NCI-H460 (cell line): ENCODE results near the gene COG2. TPM values are rescaled to one million over a fixed set of nuclear protein-coding genes. Genes with fewer than 3 reads are reported as not detected.
"Not testable (repeated sequence)": the region's sequence is repeated elsewhere in the genome, so short reads cannot be mapped to it uniquely, and the experiment has no call there.

Source experiments
- DNase-seq: peaks from one replicate; pipeline ENCODE4 v3.0.0-alpha.2; 2016; ENCODE audit warnings: low read depth; ENCODE audit errors: extremely low read depth
- polyA plus RNA-seq: library from polyadenylated mRNA; depleted of rRNA; stranded (reverse); fragments of >200 nt; gene quantifications from 2 replicates; pipeline ENCODE4 v1.2.3, GENCODE V29; 2014; cell fraction: nucleus; rRNA removed
- total RNA-seq: library from RNA; depleted of rRNA; stranded (reverse); fragments of >200 nt; shearing (Covaris generic); gene quantifications from 2 replicates; pipeline ENCODE4 v1.2.3, GENCODE V29; 2014; rRNA removed

The COG2 gene, protein sequence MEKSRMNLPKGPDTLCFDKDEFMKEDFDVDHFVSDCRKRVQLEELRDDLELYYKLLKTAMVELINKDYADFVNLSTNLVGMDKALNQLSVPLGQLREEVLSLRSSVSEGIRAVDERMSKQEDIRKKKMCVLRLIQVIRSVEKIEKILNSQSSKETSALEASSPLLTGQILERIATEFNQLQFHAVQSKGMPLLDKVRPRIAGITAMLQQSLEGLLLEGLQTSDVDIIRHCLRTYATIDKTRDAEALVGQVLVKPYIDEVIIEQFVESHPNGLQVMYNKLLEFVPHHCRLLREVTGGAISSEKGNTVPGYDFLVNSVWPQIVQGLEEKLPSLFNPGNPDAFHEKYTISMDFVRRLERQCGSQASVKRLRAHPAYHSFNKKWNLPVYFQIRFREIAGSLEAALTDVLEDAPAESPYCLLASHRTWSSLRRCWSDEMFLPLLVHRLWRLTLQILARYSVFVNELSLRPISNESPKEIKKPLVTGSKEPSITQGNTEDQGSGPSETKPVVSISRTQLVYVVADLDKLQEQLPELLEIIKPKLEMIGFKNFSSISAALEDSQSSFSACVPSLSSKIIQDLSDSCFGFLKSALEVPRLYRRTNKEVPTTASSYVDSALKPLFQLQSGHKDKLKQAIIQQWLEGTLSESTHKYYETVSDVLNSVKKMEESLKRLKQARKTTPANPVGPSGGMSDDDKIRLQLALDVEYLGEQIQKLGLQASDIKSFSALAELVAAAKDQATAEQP
- 49.8 and 52.6 TPM in 2 replicates for total RNA-seq
- polyA plus RNA-seq = 38.9 and 45.9 TPM in 2 replicates

DNA sequence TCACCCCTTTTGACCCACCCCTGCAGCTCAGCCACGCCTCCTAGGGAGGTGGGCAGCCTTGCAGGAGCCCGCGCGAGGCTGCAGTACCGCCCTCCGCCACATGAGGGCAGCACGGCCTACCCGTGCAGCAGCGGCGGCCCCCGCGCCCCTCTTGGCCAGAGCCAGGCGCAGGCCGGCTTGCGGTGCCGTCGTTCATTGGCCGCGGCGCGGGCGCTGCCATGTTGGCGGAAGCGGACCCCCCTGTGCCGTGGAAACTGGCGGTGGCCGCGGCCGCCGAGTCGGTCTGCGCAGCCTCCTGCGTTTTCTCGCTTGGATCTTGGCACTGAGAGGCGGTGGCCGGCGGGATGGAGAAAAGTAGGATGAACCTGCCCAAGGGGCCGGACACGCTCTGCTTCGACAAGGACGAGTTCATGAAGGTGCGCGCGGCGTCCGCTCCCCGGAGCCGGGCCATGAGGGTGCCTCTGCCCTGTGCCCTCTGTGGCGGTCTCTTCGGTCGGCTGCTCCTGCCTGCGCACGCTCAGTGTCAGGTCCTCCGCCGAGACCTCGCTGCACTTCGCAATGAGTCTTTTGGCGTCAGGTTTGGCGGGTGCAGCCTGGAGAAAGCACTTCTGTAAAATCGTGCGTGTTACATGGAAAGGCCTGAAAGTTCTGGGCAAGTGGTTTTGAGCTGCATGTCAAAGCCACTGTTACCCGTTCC is at the start of gene COG2:
TSS of gene COG2 (plus strand) at position 219 of the 697 bp plus-strand sequence. CDS start at position 345, 126 bp downstream.
- peak; percentile 92 for DNase-seq

DNA sequence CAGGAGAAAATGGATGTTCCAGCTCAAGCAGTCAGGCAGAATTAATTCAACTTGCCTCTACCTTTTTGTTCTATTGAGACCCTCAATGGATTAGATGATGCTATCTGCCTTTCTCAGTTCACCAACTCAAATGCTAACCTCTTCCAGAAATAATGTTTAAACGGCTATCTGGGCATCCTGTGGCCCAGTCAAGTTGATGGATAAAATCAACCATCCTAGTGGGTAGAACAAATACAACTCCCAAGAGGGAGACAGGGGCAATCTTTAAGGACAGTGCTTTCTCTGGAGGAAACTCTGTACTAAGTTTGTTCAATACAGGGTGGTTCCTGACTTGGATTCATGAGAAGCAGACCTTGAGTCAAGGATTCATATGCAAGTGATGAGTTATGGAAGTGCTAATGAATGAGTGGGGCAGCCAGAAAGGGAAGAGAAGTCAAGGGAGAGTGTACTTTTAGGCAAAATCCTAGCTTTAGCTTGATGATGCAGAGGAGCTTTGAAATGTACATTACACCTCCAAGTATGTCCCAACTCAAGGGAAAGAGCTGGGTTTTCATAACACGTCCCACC is 49.4 kb upstream of the COG2 start:
- no peak for DNase-seq

DNA sequence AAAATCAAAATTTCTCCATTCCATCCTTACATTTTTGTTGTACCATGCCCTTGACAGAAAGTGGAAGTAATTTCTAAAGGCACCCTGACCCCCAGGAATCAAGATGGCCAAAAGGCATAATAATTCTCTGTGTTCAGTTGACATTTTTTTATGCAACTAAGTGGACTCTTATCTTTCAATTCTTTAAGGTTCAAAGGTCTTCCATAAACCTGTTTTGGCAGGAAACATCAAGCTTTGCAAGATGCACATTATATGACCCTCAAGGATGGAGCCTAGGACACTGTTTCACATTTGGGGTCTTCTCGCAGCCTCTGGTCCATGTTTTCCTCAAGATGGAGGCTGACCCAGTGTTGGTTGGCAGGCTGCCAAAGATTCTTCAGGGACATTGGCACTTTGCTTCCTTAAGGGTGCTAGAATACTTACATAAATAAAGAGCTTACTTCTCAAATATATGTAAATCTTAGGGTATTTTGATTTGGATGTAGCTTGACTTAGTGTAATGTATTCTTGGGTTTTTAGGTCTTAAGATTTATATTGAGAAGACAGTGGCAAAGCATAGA is 48.0 kb upstream of the COG2 start:
- DNase-seq = no peak

DNA sequence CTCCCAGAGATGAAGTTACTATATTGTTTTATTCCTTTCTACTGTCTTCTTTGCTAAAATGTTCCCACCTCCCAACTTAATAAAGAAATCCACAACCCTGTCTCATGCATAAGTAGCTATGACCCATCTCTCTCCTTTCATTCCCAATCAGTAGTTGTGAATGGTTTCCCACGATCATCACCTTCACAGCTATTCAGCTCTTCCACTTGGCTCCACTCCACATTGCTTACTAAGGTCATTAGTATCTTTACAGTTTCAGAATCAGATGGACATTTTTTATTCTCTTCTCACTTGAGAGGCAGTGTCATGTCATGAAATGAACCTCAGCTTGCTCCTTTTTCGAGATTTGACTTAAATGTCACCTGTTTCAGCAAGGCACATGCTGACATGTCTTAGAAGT is 47.1 kb upstream of the COG2 start:
- DNase-seq = no peak

DNA sequence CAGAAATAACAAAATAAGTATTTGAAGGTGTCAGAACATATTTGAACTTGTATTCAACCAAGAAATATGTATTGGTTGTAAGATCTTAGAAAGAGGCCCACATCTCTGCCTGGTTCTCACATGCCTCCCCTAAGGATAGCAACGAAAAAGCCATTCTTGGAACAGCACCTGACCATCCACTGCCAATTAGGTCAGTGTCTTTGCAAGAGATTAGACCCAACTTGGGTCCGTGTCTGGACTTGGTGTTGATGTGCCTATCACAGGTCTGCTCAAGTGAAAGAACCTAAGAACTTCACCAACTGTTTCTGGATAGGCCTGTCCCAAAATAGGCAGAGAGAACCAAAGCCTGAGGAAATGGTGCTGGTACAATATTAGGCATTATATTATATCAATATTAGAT is 46.0 kb upstream of the COG2 start:
- DNase-seq = no peak

DNA sequence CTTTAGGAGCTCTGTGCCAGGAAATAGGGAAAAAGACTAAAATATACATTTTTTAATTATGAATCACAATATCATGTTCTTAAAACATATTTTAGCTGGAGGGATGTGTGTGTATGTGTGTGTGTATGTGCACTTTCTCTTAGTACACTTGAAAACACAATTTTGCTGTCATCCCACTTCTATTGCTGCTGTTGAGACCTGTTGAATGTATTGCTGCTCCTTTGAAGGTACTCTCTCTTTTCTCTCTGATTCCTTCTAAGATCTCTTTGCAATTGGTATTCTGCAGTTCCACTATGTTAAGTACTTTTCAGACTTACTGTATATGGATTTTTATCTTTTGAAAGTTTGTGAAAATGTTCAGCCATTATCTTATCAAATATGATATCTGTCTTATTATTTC is 43.5 kb upstream of the COG2 start:
- no peak for DNase-seq

DNA sequence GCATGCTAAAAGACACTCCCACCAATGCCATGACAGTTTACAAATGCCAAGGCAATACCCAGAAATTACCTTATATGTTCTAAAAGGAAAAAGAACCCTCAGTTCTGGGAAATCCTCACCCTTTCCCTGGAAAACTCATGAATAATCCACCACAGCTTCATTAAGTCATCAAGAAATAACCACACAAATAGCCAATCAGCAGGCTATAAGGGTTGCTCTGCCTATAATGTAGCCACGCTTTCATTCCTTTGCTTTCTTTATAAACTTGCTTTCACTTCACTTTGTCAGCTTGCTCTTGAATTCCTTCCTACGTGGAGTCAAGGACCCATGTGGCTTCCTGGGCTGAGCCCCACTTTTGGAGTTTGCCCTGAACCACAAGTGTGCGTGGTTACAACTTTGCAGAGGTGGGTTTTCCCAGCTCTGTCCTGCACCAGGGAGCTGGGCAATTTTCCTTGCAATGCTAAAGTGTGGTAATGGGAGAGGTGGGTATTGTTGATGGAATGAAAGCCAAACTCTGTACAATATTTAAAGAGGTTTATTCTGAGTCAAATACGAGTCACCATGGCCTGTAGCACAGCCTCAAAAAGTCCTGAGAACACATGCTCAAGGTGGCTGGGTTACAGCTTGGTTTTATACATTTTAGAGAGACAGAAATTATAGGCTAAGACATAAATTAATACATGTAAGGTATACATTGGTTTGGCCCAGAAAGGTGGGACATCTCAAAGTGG is 42.2 kb upstream of the COG2 start:
- DNase-seq = no peak

DNA sequence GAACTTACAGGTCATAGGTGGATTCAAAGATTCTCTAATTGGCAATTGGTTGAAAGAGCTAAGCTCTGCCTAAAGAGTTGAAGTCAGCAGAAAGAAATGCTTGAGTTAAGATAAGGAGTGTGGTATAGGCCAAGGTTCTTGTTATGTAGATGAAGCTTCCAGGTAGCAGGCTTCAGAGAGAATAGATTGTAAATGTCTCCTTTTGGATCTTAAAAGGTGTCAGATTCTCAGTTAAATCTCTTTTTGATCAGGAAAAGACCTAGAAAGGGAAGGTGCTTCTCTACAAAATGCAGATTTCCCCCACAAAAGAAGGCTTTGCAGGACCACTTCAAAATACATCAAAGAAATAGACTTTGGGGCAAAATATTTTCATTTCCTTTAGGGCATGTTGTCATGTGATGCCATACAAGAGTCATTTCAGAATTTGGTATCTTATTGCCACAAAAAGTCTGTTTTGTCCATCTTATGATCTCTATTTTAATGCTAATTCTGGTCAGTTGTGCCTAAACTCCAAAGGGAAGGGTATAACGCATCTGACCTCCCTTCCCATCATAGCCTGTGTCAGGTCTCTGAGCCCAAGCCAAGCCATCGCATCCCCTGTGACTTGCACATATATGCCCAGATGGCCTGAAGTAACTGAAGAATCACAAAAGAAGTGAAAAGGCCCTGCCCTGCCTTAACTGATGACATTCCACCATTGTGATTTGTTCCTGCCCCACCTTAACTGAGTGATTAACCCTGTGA is 41.5 kb upstream of the COG2 start:
- DNase-seq = not testable (repeated sequence)

DNA sequence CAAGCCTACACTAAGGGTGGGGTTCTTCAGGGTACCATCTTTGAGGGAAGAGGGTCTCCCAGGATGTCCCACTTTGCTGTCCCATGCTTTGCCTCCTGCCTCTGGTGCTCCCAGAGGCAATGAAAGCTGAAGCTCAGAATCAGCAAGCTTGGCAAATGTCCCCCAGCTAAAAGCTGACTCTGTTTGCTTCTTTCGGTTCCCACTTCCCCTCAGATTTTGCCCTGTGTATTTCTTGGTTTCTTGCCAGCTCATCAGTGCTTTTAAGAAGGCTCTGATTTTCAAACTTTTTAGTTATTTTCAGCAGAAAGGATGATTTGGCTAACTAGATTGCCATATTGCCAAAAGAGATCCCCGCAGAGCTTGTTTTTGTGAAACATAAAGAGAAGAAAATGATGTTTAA is 33.1 kb upstream of the COG2 start:
- no peak for DNase-seq

DNA sequence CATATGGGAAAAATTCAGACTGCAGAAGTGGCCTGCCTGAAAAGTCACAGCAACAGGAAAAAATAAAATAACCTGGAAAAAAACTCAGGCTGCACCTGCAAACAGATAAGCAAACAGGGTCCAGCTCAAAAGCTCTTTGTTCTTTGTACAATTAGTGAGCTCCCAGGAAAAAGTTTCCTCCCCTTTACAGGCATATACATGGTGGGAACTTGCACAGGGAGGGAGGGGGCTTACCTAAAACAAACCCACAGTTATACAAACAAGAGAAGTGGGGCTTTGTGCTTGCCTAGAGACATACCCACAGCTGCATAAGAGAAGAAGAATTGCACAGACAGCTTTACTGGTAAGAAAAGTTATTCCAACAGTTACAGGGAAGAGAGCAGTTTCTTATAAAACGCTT is 31.7 kb upstream of the COG2 start:
- DNase-seq = no peak

DNA sequence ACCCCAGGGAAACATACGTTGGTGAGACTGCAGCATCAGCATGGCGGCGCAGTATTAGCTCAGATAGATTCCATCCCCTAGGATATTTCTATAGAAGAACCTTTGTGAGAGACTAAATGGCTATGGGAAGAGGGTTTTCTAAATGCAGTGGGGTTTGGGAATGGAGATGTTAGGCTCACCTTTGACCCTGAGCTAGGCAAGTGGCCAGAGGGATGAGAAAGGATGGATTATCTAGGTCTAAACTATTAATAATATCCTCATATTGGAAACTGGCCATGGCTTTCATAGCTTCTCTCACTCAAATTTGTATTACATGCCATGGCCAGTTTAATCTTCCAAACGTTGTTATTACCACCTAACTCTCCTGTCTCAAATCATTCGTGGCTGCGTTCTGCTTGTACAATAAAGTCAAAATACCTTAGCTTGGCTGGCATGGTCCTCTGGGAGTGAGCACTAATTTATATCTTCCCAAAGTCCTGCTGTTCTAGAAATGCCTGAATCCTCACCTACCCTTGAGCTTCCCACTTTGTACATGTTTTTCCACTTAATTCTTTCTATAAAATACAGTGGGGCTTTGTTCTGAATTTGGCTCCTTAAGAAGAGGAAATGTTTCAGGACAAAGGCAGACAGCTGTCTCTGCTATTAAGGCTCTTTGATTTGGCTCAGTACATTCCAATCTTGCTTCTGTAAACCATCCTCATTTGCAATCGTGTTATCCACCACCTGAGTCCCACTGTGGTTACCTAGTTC is 31.0 kb upstream of the COG2 start:
- DNase-seq = no peak

DNA sequence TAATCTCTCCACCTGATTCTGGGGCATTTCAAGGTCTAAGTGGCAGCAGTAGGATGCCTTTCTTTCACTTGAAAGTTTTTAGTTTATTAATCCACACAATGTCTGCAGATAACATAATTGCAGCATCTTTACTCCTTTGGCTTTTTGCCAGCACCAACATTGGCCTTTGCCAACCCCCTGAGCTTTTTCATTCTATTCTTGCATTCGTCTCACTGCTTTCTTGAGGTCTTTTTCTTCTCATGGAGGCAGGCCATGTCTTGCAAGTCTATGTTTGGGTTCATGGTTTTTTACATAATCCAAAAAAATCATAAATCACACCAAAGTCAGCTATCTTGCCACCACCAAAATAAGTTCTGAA is 30.4 kb upstream of the COG2 start:
- DNase-seq = no peak

DNA sequence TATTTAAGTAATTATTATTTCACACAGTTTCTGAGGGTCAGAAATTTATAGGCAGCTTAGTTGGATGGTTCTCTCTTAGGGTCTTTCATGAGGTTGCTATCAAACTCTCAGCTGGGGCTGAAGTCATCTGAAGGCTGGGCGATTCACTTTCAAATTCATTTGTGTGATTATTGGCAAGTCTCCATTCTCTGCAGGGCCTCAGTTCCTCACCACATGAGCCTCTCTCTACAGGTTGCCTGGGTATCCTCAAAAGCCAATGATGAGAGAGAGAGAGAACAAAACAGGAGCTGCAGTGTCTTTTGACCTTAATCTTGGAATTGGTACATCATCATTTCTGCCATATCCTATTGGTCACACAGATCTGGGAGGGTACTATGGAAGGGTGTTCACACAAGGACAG is 29.6 kb upstream of the COG2 start:
- no peak for DNase-seq

DNA sequence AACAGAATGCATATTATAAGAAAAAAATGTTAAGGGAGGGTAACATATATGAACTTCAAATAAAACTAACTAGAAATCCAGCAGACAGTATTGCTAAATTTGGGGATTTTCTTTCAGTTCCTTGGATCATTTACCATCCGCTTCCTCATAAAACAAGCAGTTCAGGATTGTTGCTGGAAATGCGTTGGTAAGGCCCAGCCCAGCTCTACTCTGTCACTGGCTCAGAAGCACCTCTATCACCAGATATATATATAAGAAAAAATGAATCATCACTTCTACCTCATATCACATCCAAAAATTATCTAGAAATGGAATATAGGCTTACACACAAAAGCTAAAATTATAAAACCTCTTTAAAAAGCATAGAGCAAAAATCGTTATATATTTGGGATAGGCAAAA is 28.2 kb upstream of the COG2 start:
- DNase-seq = no peak

DNA sequence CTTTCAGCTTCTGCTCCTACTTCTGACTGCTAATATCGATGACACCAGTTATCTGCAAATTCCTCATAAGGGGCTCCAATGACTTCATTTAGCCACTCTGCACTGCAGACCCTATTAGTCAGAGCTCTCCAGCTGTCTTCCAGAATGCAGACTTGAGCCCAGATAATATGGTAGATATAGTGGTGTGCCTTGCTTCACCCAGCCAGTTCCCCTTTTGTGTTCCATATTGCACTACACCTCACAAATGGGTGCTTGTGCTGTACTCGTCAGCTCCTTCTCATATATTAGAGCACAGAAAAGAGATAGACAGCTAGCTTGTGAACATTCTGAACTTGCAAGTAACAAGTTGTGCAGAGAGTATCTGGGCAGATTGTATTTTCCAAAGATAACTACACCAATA is 23.7 kb upstream of the COG2 start:
- no peak for DNase-seq

DNA sequence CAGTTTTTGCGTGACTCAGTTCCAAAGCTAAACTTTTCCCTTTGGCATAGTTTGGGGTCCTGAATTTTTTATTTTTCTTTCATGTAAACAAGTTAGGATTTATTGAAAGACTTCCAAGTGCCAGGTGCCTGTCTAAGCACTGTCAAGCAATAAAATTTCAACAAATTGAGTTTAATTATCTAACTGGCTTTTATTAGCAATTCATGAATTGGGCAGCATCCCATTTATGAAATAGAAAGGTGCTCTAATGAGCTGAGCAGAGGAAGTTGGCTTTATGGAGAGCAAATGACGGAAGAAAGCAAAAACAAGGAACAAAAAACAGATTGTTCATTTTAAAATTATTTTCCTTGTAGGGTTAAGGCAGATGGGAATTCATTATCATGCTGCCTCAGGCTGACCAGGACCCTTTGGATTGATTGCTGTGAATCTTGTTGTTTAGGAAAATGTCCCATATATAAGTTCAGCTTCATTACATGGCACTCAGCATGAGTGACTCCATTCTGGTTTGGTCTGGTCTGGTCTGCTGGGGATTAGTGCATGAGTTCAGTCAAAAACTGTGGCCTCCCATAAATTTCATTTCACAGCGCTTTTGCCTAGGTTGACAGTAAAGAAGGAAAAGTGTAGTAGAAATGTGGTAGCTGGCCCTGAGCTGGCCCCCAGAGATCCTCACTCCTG is 21.5 kb upstream of the COG2 start:
- no peak for DNase-seq

DNA sequence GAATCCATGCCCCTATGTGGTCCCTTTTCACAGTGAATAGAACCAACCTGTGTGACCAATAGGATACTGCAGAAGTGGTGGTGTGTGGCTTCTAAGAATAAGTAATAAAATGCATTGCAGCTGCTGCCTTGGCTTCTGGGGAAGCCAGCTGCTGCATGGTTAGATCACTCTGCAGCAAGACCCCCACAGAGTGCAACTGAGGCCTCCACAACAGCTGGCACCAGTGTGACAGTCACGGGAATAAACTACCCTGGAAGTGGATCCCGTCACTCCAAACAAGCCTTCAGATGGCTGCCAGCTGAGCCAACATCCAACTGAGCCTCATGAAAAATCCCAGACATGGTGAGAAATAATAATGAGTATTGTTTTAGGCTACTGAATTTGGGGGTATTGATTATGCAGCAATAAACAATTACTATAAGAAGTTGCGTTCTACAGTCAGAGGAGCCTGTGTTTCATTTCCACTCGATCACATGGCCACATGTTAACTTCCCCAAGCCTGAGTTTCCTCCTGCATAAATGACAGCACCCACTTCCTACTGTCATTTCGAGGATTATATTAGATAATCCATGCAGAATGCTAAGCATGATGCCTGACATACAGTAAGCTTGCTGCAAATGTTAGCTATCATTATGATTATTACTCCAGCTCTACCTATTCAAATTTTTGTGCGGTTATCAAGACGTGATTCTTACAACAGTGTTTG is 20.8 kb upstream of the COG2 start:
- no peak for DNase-seq

DNA sequence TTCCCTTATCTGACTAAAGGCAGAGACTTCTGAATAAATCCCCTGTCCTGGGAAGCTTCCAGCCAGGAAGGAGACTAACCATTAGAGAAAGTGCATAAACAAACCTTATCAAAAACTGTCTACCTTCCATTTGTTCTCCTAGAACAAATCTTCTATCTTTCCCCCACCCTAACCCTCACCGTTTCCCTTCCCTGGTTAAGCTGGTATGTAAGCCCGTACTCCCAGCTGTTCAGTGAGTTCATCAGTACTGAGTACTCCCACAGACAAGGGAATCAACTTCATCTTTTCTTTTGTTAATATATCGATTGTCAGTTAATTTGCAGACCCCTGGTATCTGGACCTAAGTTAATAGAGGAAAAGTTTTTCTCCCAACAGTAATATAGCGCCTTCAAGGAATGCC is 20.1 kb upstream of the COG2 start:
- DNase-seq = no peak
